ENCODE results near the gene IQCH. TPM values are rescaled to one million over a fixed set of nuclear protein-coding genes. Genes with fewer than 3 reads are reported as not detected.

Gene IQCH
- total and polyA plus RNA-seq, 9 of the 15 experiments (the other 6 are each of a cell fraction or from before 2014, with no cell fraction given), result 1.8 to 3.9 (median 2.7) TPM

DNA sequence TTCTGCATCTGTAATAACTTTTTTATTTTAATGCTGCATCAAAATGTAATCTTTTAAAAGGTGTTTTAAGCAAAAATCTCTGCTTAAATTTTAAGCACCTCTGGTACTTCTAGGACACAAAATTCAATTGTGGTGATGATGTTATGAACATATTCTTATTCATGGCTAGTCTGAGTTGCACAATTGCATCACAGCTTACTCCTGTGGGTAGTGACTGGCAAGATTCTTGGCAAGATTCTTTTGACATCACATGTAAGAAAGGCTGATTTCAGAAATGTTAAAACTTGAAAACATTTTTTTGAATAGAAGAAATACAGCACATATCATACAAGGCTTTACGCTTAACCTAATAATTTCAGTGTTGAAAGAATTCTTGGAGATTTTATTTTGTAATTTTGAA is 35.7 kb downstream of the IQCH start:
- TF ChIP-seq CEBPB (tag; IDR thresholded peaks at IDR 0.05), result peak; percentile 10; the same call in 1 of the 2 replicates
- no peak for TF ChIP-seq CXXC5 (CRISPR knock-in tag; IDR thresholded peaks at IDR 0.05)
- H3K79me2 ChIP-seq (ENCODE audit: control insufficient read depth, insufficient read depth, low read length), result no peaks in the 10 kb centered on the region
- no peak overlapping the region for H3K9ac ChIP-seq (ENCODE audit: insufficient read depth in 1 of 2, low read depth in 2 of 2, low read length in 2 of 2)
- no peak for DNase-seq (ENCODE audit: extremely low read depth in 1 of 4, low spot score in 3 of 4)
- no peaks in the 10 kb centered on the region for H3K27me3 ChIP-seq (ENCODE audit: control insufficient read depth in 2 of 2, insufficient read depth in 2 of 2, low read length in 2 of 2)
- intact Hi-C loops (cut with micrococcal nuclease) (no loop called here), in situ Hi-C loops (cut with MboI) (no loop called here)
- WGBS (ENCODE audit: insufficient coverage, low coverage, missing lambda C conversion rate), result 68% methylated on average over 1 of the region's 1 CpG
- H3K36me3 ChIP-seq (ENCODE audit: control insufficient read depth, insufficient read depth, low read length), result no peaks in the 10 kb centered on the region
- H3K4me1 ChIP-seq (replicated peaks in 1 of 2; ENCODE audit: control insufficient read depth in 2 of 2, insufficient read depth in 2 of 2, low read length in 2 of 2), result no peaks in the 10 kb centered on the region
- no TSS peak for BruUV-seq (replicated peaks)
- ATAC-seq, result no peak
- no peaks in the 10 kb centered on the region for H3K9me3 ChIP-seq (replicated peaks; ENCODE audit: control insufficient read depth, insufficient read depth, low read depth, low read length)
- CTCF ChIA-PET (ENCODE audit: low intra/inter-chr PET ratio), result no interaction called here
- no peaks in the 10 kb centered on the region for H3K9me1 ChIP-seq (ENCODE audit: control insufficient read depth, insufficient read depth, low read length)
- H3K4me3 ChIP-seq, result no peak overlapping the region
- H2AFZ ChIP-seq (ENCODE audit: low read depth, low read length), result no peak overlapping the region
- no peak overlapping the region for H3K27ac ChIP-seq (ENCODE audit: extremely low read depth, low read depth, low read length)
- POLR2A ChIA-PET, result no interaction called here
- no peak overlapping the region for H3K4me2 ChIP-seq (ENCODE audit: insufficient read depth, low read length)
- H4K20me1 ChIP-seq (replicated peaks; ENCODE audit: control insufficient read depth, insufficient read depth, low read length), result no peaks in the 10 kb centered on the region
- FAIRE-seq, result no peak

GRCh38 chr15:67296188-67296587 is 41.6 kb downstream of the IQCH start:
- no peaks in the 10 kb centered on the region for H3K9me1 ChIP-seq (ENCODE audit: control insufficient read depth, insufficient read depth, low read length)
- ChIA-PET CTCF (ENCODE audit: low intra/inter-chr PET ratio) (interaction anchor here (0.6 kb wide), 1 partner anchor 84 kb away, joined by 3 read pairs; no protein-coding TSS in a partner anchor), POLR2A (no interaction called here)
- WGBS (ENCODE audit: insufficient coverage, low coverage, missing lambda C conversion rate), result 20% methylated on average over 5 of the region's 5 CpGs
- no peak overlapping the region for H2AFZ ChIP-seq (ENCODE audit: low read depth, low read length)
- ATAC-seq (no peak), DNase-seq (ENCODE audit: extremely low read depth in 1 of 4, low spot score in 3 of 4) (no peak), FAIRE-seq (no peak)
- intact Hi-C loops (cut with micrococcal nuclease) (no loop called here), in situ Hi-C loops (cut with MboI) (no loop called here)
- H4K20me1 ChIP-seq (replicated peaks; ENCODE audit: control insufficient read depth, insufficient read depth, low read length), result no peaks in the 10 kb centered on the region
- no peaks in the 10 kb centered on the region; a peak in 1 of 5 replicates for H3K27me3 ChIP-seq (ENCODE audit: control insufficient read depth in 2 of 2, insufficient read depth in 2 of 2, low read length in 2 of 2)
- no peak overlapping the region for H3K4me3 ChIP-seq
- BruUV-seq (replicated peaks), result no TSS peak
- no peaks in the 10 kb centered on the region for H3K4me1 ChIP-seq (replicated peaks in 1 of 2; ENCODE audit: control insufficient read depth in 2 of 2, insufficient read depth in 2 of 2, low read length in 2 of 2)
- H3K36me3 ChIP-seq (ENCODE audit: control insufficient read depth, insufficient read depth, low read length), result no peaks in the 10 kb centered on the region
- TF ChIP-seq ZNF324 (CRISPR knock-in tag; IDR thresholded peaks at IDR 0.05), result no peak
- H3K9ac ChIP-seq (ENCODE audit: insufficient read depth in 1 of 2, low read depth in 2 of 2, low read length in 2 of 2), result no peak overlapping the region
- no peaks in the 10 kb centered on the region for H3K9me3 ChIP-seq (replicated peaks; ENCODE audit: control insufficient read depth, insufficient read depth, low read depth, low read length)
- H3K79me2 ChIP-seq (ENCODE audit: control insufficient read depth, insufficient read depth, low read length), result no peaks in the 10 kb centered on the region
- no peak overlapping the region for H3K4me2 ChIP-seq (ENCODE audit: insufficient read depth, low read length)
- H3K27ac ChIP-seq (ENCODE audit: extremely low read depth, low read depth, low read length), result no peak overlapping the region

Measured in K562 (cell line).